Peyer's patch (tissue), 4 donors: ENCODE measurements around the gene GRIN3B.

ENCODE experiments used
- CTCF ChIP-seq, 6 experiments: fragments of 450-650 bp in 4 of 6; fragments of 200-600 bp in 2 of 6; sonication (generic) in 1 of 6; IDR thresholded peaks; one replicate each; pipeline ENCODE4 v1.5.1; 2017 to 2019; ENCODE audit warnings: antibody characterized with exemption in 6 of 6, mild to moderate bottlenecking in 3 of 6, moderate library complexity in 1 of 6
- POLR2A ChIP-seq, 2 donors: fragments of 450-650 bp; IDR thresholded peaks; one replicate each; pipeline ENCODE4 v1.5.1; 2017; ENCODE audit warnings: antibody characterized with exemption in 2 of 2, mild to moderate bottlenecking in 2 of 2, moderate library complexity in 2 of 2

- TF ChIP-seq CTCF (IDR thresholded peaks at IDR 0.05) (peak in 2 of 6 experiments; percentile 6 to 7), POLR2A (IDR thresholded peaks at IDR 0.05) (no peak)
Observed at GRCh38 chr19:989381-990081, 10.7 kb upstream of the GRIN3B start.
